Ectodermal cell (in vitro differentiated cells): ENCODE results near the gene IL17F.

Experiments
- H3K27ac ChIP-seq: 2 replicates; pipeline ENCODE4 v1.7.0; 2013; ENCODE audit warnings: mild to moderate bottlenecking, low read depth, low read length; ENCODE audit not compliant: insufficient read depth, poor library complexity, severe bottlenecking
- H3K27me3 ChIP-seq: 2 replicates; pipeline ENCODE4 v1.7.0; 2013; ENCODE audit warnings: mild to moderate bottlenecking, low read length; ENCODE audit not compliant: insufficient read depth, control insufficient read depth, poor library complexity, severe bottlenecking
- H3K36me3 ChIP-seq: one replicate; pipeline ENCODE4 v1.7.0; 2013; ENCODE audit warnings: low read length; ENCODE audit not compliant: control insufficient read depth, insufficient read depth
- H3K4me1 ChIP-seq: one replicate; pipeline ENCODE4 v1.7.0; 2013; ENCODE audit warnings: low read length; ENCODE audit not compliant: control insufficient read depth, insufficient read depth
- H3K4me3 ChIP-seq: 2 replicates; pipeline ENCODE4 v1.7.0; 2013; ENCODE audit warnings: low read depth, low read length, control low read depth; ENCODE audit not compliant: insufficient read depth
- H3K9me3 ChIP-seq: 2 replicates; pipeline ENCODE4 v1.7.0; 2013; ENCODE audit warnings: mild to moderate bottlenecking, low read length, moderate library complexity; ENCODE audit not compliant: control insufficient read depth
- WGBS, 2 experiments: methylation state at CpG; one replicate each; pipeline ENCODE4 v1.1.7; 2013; ENCODE audit warnings: missing lambda C conversion rate in 2 of 2; 5-methylcytosine and 5-hydroxymethylcytosine counted together

Gene IL17F

GRCh38 chr6:52271852-52272460 lies 27.7 kb upstream of the IL17F start:
- no peaks in the 10 kb centered on the region for H3K27me3 ChIP-seq
- no peak overlapping the region for H3K27ac ChIP-seq
- peaks cover 75% of the 10 kb centered on the region for H3K36me3 ChIP-seq
- WGBS, 2 experiments: 94 to 97% methylated on average over 8 to 9 of the region's 9 CpGs
- H3K4me3 ChIP-seq: no peak overlapping the region
- no peaks in the 10 kb centered on the region for H3K9me3 ChIP-seq
- H3K4me1 ChIP-seq: no peaks in the 10 kb centered on the region

- Histone ChIP-seq H3K4me1 (no peaks in the 10 kb centered on the region), H3K27me3 (no peaks in the 10 kb centered on the region), H3K36me3 (peaks cover 61% of the 10 kb centered on the region), H3K9me3 (no peaks in the 10 kb centered on the region), H3K27ac (no peak overlapping the region), H3K4me3 (no peak overlapping the region)
- WGBS, 2 experiments: 78 to 79% methylated on average over 8 to 11 of the region's 11 CpGs
Measured at GRCh38 chr6:52263709-52264540, 19.6 kb upstream of the IL17F start.

- H3K4me3 ChIP-seq: no peak overlapping the region
- WGBS, 2 experiments: 92 to 95% methylated on average over 9 of the region's 9 CpGs
- H3K9me3 ChIP-seq: no peaks in the 10 kb centered on the region
- H3K36me3 ChIP-seq: peaks cover 50% of the 10 kb centered on the region
- H3K27ac ChIP-seq: no peak overlapping the region
- no peaks in the 10 kb centered on the region for H3K4me1 ChIP-seq
- H3K27me3 ChIP-seq: no peaks in the 10 kb centered on the region
Measured at GRCh38 chr6:52262620-52263344, 18.5 kb upstream of the IL17F start.

DNA sequence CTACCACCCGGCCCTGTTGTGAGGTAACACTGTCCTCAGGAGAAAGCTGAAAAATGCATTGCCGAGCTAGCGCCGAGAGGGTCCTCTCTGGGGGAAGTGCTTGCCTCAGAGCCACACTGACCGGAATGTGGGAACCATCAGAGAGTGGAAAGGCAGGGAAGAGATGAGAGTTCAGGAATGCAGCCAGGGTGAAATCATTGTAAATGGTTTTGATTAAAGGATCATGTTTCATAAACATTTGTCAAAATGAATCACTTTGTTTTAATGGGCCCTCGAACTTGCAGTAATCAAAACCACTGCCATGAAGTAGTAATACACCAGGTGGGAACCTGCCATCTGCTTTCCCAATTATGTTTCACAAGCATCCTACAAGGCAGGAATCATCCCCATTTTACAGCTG lies 16.9 kb upstream of the IL17F start:
- 93 to 96% methylated on average over 6 of the region's 6 CpGs for WGBS, 2 experiments
- no peaks in the 10 kb centered on the region for H3K4me1 ChIP-seq
- no peaks in the 10 kb centered on the region for H3K27me3 ChIP-seq
- no peak overlapping the region for H3K4me3 ChIP-seq
- no peaks in the 10 kb centered on the region for H3K9me3 ChIP-seq
- no peak overlapping the region for H3K27ac ChIP-seq
- peaks cover 40% of the 10 kb centered on the region for H3K36me3 ChIP-seq

DNA sequence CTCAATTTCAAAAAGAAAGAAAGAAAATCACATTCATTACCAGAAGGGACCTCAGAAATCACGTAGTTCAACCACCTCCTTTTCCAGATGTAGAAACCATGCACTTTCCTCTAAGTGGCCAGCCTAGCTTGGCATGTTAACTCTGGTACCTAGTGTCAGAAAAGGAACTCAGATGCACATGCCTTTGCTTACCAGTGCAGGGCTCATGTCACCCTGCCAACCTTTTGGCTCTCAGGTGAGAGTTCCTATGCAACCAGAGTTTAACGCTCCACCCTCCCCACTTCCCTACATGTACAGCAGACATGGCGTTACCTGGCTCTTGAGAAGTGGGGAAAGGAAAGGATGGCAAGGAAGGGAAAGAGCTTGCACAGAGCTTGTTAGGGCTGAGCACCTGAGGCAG lies 16.3 kb upstream of the IL17F start:
- H3K9me3 ChIP-seq: no peaks in the 10 kb centered on the region
- H3K27ac ChIP-seq: no peak overlapping the region
- peaks cover 35% of the 10 kb centered on the region for H3K36me3 ChIP-seq
- H3K27me3 ChIP-seq: no peaks in the 10 kb centered on the region
- no peaks in the 10 kb centered on the region for H3K4me1 ChIP-seq
- 93 to 94% methylated on average over 3 of the region's 3 CpGs for WGBS, 2 experiments
- no peak overlapping the region for H3K4me3 ChIP-seq

DNA sequence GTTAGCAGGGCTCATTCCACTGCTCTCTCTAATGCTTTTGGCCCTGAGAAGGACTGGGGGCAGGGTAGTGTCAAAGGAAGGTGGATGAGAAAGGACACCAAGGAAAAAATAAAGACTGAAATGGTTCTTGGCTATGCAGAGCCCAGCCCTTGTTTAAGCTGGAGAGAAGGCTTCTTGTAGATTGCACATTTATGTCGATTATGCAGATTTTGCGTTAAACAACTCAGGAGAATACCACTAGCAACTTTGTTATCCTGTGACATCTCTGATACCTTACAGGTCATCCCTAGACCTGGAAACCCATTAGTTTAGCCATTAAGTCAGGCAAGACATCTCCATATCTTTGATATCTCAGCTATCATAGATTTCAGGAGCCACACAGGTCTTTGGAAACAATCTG lies 11.1 kb upstream of the IL17F start:
- Histone ChIP-seq H3K4me3 (no peak overlapping the region), H3K27ac (no peak overlapping the region), H3K36me3 (no peaks in the 10 kb centered on the region), H3K4me1 (no peaks in the 10 kb centered on the region), H3K9me3 (no peaks in the 10 kb centered on the region), H3K27me3 (no peaks in the 10 kb centered on the region)
- WGBS, 2 experiments: 100% methylated on average over 2 of the region's 2 CpGs

DNA sequence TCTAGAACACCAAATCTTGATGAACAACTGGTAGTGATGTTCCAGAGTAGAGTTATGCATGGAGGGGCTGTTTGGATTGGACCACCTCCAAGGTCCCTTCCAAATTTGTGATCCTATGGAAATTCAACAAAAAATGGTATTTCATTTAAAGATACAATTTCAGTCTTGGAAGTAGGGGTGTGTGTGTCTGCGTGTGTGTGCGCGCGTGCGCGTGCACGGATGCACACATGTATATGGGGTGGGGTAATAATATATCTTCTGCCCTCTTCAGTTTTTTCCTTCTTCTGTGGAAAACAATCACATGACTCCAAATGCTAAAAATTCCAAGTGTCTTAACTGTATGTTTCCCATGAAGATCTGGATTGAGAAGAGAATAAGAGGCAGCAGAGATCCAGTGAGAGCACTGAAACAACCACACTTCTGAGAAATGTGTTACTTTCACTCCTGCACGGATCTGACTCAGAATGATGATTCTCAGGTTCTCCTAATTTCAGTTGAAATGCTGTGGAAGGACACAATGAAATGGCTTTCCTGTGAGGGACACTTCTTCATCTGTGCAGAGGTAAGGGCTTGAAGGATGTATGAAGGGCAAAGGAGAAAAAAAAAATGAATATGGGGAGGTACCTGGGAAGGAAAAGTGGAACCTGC lies 10.6 kb upstream of the IL17F start:
- Histone ChIP-seq H3K27me3 (no peaks in the 10 kb centered on the region), H3K4me1 (no peaks in the 10 kb centered on the region), H3K27ac (no peak overlapping the region), H3K9me3 (no peaks in the 10 kb centered on the region), H3K4me3 (no peak overlapping the region), H3K36me3 (no peaks in the 10 kb centered on the region)
- 96 to 97% methylated on average over 2 to 8 of the region's 8 CpGs for WGBS, 2 experiments

- Histone ChIP-seq H3K4me1 (no peaks in the 10 kb centered on the region), H3K4me3 (no peak overlapping the region), H3K9me3 (no peaks in the 10 kb centered on the region), H3K36me3 (no peaks in the 10 kb centered on the region), H3K27ac (no peak overlapping the region), H3K27me3 (no peaks in the 10 kb centered on the region)
- WGBS, 2 experiments: 74 to 75% methylated on average over 9 of the region's 9 CpGs
Measured at GRCh38 chr6:52253494-52253893, 9.2 kb upstream of the IL17F start.

DNA sequence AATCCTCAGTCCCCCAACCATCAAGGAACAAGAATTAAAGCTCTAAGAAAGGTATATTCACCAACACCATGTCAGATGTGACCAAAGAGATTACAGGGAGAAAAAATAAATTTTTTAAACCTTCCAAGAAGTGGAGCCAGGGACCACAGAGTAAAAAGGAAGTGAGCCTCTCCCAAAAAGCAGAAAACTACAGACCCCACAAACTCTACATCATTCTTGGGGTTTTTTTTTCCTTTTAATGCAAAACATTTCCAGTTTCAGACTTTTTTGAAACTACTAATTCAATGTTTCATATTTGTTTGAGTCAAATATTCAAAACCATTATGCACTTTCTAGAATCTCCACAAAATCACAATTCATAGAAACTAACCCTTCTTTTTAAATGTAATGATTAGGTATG lies 6.8 kb upstream of the IL17F start:
- no peak overlapping the region for H3K4me3 ChIP-seq
- no peaks in the 10 kb centered on the region for H3K9me3 ChIP-seq
- H3K27ac ChIP-seq: no peak overlapping the region
- no peaks in the 10 kb centered on the region for H3K4me1 ChIP-seq
- no peaks in the 10 kb centered on the region for H3K27me3 ChIP-seq
- H3K36me3 ChIP-seq: no peaks in the 10 kb centered on the region

DNA sequence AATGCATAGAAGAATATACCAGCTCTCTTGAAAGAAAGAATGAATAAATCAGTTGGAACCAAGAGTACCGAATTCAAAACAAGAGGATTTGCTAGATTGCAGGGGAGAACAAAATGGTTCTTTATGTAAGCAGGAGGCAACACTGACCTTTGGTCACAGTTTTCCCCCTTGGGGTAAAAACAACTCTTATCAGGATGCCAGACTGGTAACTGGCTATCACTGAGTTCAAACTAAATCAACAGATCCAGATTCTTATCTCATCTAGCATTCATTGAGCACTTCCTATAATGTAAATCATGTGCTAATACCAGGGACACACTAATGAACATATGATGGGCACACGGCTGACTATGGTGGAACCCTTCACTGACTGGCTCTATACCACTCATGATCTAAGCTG lies 4.8 kb upstream of the IL17F start:
- Histone ChIP-seq H3K36me3 (no peaks in the 10 kb centered on the region), H3K4me1 (no peaks in the 10 kb centered on the region), H3K27me3 (no peaks in the 10 kb centered on the region), H3K27ac (no peak overlapping the region), H3K4me3 (no peak overlapping the region), H3K9me3 (no peaks in the 10 kb centered on the region)
- 96% methylated on average over 2 of the region's 2 CpGs for WGBS, 2 experiments
